ACC112 (cell line): Measurements from ENCODE around the gene PLA2G4B.

Experiments
- H2AFZ ChIP-seq: fragments of 200-600 bp; sonication (generic); one replicate; pipeline ENCODE4 v1.6.0; 2017; ENCODE audit warnings: antibody characterized with exemption, low read length; ENCODE audit not compliant: unreplicated experiment
- H3K27ac ChIP-seq: fragments of 200-600 bp; sonication (generic); 2 replicates; pipeline ENCODE4 v1.5.1; 2014; ENCODE audit warnings: low read depth, mild to moderate bottlenecking, antibody characterized with exemption, low read length, moderate library complexity
- H3K27me3 ChIP-seq: fragments of 200-600 bp; sonication (generic); 2 replicates; pipeline ENCODE4 v1.6.1; 2014; ENCODE audit warnings: mild to moderate bottlenecking, antibody characterized with exemption, low read length, moderate library complexity, mixed read lengths; ENCODE audit not compliant: insufficient read depth
- H3K36me3 ChIP-seq: fragments of 200-600 bp; sonication (generic); 2 replicates; pipeline ENCODE4 v1.6.1; 2016; ENCODE audit warnings: mild to moderate bottlenecking, antibody characterized with exemption, low read length, moderate library complexity, mixed read lengths; ENCODE audit not compliant: insufficient read depth
- H3K4me1 ChIP-seq: fragments of 200-600 bp; sonication (generic); one replicate; pipeline ENCODE4 v1.6.1; 2016; ENCODE audit warnings: low read length, mixed read lengths; ENCODE audit not compliant: insufficient read depth, unreplicated experiment, control insufficient read depth
- H3K4me3 ChIP-seq: fragments of 200-600 bp; sonication (generic); 2 replicates; pipeline ENCODE4 v1.5.1; 2014; ENCODE audit warnings: mild to moderate bottlenecking, low read depth, low read length
- H3K79me2 ChIP-seq: fragments of 200-600 bp; sonication (generic); one replicate; pipeline ENCODE4 v1.6.0; 2016; ENCODE audit warnings: low read length; ENCODE audit not compliant: control insufficient read depth, unreplicated experiment, insufficient read depth

Gene PLA2G4B, protein sequence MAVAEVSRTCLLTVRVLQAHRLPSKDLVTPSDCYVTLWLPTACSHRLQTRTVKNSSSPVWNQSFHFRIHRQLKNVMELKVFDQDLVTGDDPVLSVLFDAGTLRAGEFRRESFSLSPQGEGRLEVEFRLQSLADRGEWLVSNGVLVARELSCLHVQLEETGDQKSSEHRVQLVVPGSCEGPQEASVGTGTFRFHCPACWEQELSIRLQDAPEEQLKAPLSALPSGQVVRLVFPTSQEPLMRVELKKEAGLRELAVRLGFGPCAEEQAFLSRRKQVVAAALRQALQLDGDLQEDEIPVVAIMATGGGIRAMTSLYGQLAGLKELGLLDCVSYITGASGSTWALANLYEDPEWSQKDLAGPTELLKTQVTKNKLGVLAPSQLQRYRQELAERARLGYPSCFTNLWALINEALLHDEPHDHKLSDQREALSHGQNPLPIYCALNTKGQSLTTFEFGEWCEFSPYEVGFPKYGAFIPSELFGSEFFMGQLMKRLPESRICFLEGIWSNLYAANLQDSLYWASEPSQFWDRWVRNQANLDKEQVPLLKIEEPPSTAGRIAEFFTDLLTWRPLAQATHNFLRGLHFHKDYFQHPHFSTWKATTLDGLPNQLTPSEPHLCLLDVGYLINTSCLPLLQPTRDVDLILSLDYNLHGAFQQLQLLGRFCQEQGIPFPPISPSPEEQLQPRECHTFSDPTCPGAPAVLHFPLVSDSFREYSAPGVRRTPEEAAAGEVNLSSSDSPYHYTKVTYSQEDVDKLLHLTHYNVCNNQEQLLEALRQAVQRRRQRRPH

DNA sequence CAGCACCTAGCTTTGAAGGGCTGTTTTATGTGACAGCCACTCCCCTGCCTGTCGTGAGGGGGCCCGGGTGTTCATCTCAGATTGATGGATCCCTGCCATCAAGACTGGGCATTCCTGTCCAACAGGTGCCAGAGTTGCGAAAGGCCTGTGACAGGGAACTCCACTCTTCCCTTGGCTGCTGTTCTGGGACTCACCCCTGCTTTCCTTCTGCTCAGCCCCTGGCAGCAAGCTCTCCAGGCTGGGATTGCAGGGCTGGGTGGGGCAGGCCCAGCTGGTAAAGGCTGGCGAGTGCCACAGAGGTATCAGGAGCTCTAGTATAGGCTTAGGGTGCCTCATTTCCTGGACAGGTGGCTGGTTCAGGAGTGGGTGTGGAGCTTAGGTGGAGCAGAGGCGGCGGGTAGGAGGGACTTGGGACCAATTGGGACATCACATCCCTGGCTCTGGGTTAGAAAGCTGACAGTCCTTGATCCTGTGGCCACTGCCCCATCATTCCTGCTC lies at the start of gene PLA2G4B:
Gene PLA2G4B, plus strand, starts transcription at position 448 of the 498 bp plus-strand sequence. CDS start 67 bp downstream, outside the sequence.
- Histone ChIP-seq H3K4me1 (no peaks in the 10 kb centered on the region), H2AFZ (no peak within 1 kb of the TSS), H3K4me3 (no peak within 1 kb of the TSS), H3K27ac (no peak within 1 kb of the TSS), H3K27me3 (no peaks in the 10 kb centered on the region), H3K79me2 (no peaks in the 10 kb centered on the region), H3K36me3 (no peaks in the 10 kb centered on the region)

DNA sequence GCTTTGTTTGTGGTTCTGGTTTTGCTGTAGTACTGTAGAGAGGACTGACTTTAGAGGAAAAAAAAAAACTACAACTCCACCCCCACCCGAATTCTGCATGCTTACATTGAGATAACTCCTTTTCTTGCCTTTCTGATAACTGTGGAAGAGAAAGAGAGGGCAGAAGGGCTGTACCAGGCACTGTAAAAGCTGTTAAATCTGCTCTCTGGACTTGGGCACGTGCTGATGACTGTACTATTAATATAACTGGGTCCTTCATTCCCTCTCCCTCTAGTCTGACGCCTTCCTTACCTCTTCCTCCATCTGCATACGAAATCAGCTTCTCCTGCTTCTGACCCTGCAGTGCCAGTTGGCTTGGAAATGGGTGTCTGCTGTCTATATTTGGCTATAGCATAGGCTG lies 49.4 kb upstream of the PLA2G4B start:
- no peaks in the 10 kb centered on the region for H3K36me3 ChIP-seq
- H3K79me2 ChIP-seq, result peaks cover 41% of the 10 kb centered on the region
- H2AFZ ChIP-seq, result no peak overlapping the region
- H3K27ac ChIP-seq, result 0 out of 2 replicates have a peak overlapping the region, but pooled peaks have one; percentile 97
- H3K4me3 ChIP-seq, result no peak overlapping the region
- H3K27me3 ChIP-seq, result no peaks in the 10 kb centered on the region
- H3K4me1 ChIP-seq, result peaks cover 42% of the 10 kb centered on the region

DNA sequence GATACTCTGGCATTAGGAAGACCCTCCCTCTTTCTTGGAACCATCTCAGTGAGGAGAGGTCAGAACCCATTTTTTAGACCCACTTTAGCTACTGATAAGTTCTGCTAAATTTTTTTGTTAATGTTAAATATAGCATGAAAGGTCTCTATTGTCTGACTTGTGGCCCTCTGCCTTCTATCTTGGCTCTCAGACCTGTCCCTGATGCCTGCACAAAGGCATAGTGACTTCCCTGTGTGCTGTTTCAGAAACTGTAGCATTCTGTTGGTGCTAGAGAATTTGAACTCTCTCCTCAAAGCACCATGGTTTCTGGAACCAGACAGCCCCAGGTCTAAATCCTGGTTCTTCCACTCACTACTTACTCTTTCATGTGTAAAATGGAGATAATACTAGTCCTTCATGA lies 49.0 kb upstream of the PLA2G4B start:
- H3K79me2 ChIP-seq, result peaks cover 41% of the 10 kb centered on the region
- H3K27ac ChIP-seq, result peak overlapping the region; percentile 97

DNA sequence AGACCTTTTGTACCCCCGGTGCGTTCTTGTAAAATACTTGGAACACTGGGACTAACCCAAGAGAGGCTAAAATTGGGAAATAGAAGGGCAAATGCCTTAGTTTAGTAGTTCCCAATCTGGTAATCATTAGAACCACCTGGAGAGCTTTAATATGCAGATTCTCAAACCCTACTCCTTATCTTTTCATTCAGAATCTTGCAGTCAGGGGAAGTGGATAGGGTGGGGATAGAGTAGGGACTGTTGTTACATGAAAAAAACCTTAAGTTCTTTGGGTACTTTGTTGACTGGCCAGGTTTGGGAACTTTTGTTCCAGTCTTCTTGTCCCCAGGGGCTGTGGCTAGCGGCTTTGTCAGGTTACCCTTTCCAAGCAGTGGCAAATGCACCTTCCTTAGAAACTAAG lies 48.5 kb upstream of the PLA2G4B start:
- Histone ChIP-seq H3K4me1 (peaks cover 42% of the 10 kb centered on the region), H3K79me2 (peaks cover 39% of the 10 kb centered on the region), H3K4me3 (no peak overlapping the region), H3K27ac (peak overlapping the region; percentile 97), H3K27me3 (no peaks in the 10 kb centered on the region), H2AFZ (no peak overlapping the region), H3K36me3 (no peaks in the 10 kb centered on the region)

More for the DNA sequence above, 49.0 kb upstream of the PLA2G4B start:
- no peaks in the 10 kb centered on the region for H3K27me3 ChIP-seq
- H3K4me3 ChIP-seq, result no peak overlapping the region
- no peaks in the 10 kb centered on the region for H3K36me3 ChIP-seq
- H3K4me1 ChIP-seq, result peaks cover 42% of the 10 kb centered on the region
- H2AFZ ChIP-seq, result no peak overlapping the region

DNA sequence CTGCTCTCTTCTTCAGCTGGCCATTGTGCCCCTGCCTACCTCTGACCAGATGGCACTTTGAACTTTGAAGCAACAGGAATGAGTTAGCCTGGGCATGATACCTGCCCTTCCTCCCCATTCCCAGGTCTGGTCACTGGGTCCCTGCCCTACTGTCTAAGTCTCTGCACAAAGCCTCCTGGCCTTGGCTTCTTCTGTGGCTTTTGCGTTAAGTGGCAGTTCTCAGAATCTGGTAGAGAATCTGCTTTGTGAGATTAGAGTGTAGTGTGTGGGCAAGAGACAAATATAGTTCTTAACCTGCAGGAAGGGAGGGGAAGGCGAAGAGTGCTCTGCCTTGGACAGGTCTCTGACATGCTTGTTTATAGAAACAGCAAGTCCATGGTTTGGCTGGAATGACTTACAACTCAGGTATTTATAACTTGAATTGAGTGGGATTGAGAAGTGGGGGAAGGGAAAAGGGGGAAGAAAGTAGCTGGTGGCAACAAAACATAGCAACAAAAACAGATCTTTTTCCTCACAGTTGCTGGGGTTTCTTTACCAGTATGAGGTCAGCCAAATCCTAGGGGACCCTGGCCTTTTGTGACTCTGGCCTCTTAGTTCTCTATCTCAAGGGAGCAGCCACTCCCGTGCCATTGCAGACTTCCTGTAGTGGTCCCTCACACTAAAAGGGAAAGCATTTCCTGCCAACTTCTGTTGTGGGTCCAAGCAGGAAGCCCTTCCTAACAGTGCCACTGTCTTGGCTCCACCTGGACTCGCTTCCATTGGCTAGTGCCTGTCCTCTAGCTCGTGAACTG lies 47.7 kb upstream of the PLA2G4B start:
- Histone ChIP-seq H3K27me3 (no peaks in the 10 kb centered on the region), H3K79me2 (peaks cover 37% of the 10 kb centered on the region), H3K27ac (peak overlapping the region; percentile 97), H2AFZ (no peak overlapping the region), H3K36me3 (no peaks in the 10 kb centered on the region), H3K4me1 (peaks cover 45% of the 10 kb centered on the region), H3K4me3 (peak overlapping the region; percentile 48; the same call in 1 of the 2 replicates)

DNA sequence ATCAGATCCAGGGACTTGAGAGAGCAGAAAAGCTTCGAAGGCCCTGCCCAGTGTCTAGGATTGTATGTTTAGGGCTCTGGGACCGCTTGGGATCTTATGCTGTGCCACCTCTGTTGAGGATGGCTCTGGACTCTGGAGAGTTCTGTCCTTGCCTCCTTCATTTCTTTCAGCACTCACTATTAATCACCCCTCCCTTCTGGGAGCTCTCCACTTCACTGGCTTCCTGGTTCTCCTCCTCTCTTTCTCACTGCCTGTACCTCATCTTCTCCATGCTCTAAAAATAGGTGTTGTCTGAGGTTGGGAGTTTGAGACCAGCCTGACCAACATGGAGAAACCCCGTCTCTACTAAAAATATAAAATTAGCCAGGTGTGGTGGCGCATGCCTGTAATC lies 47.1 kb upstream of the PLA2G4B start:
- Histone ChIP-seq H3K27me3 (no peaks in the 10 kb centered on the region), H3K27ac (peak overlapping the region; percentile 97), H3K36me3 (no peaks in the 10 kb centered on the region), H3K4me1 (peaks cover 51% of the 10 kb centered on the region), H3K4me3 (peak overlapping the region; percentile 48; the same call in 1 of the 2 replicates), H2AFZ (no peak overlapping the region), H3K79me2 (peaks cover 37% of the 10 kb centered on the region)

DNA sequence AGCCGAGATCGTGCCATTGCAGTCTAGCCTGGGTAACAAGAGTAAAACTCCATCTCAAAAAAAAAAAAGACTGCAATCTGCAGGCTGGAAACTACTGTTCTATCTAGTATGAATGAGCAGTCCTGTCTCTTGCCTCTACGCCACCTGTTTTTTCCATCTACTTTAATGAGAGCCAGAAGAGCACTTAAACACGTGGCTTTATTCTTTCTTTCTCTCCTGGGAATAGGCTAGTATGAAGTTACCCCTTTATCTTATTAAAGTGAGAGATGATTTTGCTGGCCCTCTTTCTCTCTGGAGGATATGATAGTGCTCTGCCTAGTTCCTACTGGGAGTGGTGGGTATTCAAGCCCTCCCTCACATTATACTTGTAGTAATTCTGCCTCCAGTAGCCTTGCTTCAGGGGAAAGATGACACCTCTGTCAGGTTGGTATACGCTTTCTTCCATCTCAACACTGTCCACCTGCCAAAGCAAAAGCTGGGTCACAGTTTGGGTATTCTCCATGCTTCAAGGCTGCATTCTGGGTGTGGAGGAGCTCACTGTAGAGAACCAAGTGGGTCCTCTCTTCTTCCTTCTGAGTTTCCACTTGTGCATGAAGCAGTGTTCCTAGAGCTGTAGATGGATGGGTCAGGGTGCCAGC lies 46.5 kb upstream of the PLA2G4B start:
- Histone ChIP-seq H3K4me3 (no peak overlapping the region), H3K79me2 (peaks cover 40% of the 10 kb centered on the region), H3K36me3 (no peaks in the 10 kb centered on the region), H2AFZ (no peak overlapping the region), H3K27ac (peak overlapping the region; percentile 97), H3K4me1 (peaks cover 57% of the 10 kb centered on the region), H3K27me3 (no peaks in the 10 kb centered on the region)

DNA sequence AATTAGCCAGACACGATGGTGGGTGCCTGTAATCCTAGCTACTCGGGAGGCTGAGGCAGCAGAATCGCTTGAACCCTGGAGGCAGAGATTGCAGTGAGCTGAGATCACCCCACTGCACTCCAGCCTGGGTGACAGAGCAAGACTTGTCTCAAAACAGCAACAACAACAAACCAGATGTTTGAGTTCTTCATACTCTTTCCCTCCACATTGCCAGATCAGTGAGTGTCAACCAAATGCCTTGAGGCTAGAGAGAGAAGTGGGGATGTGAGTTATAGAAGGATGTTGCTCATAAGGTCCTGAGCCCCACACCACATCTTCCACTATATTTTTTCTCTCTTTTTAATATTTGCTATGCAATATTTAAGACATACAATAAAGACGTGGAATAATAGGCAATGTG lies 44.6 kb upstream of the PLA2G4B start:
- Histone ChIP-seq H3K27ac (no peak overlapping the region), H3K4me1 (peaks cover 62% of the 10 kb centered on the region), H3K79me2 (peaks cover 43% of the 10 kb centered on the region), H3K27me3 (no peaks in the 10 kb centered on the region), H2AFZ (no peak overlapping the region), H3K36me3 (no peaks in the 10 kb centered on the region), H3K4me3 (no peak overlapping the region)

DNA sequence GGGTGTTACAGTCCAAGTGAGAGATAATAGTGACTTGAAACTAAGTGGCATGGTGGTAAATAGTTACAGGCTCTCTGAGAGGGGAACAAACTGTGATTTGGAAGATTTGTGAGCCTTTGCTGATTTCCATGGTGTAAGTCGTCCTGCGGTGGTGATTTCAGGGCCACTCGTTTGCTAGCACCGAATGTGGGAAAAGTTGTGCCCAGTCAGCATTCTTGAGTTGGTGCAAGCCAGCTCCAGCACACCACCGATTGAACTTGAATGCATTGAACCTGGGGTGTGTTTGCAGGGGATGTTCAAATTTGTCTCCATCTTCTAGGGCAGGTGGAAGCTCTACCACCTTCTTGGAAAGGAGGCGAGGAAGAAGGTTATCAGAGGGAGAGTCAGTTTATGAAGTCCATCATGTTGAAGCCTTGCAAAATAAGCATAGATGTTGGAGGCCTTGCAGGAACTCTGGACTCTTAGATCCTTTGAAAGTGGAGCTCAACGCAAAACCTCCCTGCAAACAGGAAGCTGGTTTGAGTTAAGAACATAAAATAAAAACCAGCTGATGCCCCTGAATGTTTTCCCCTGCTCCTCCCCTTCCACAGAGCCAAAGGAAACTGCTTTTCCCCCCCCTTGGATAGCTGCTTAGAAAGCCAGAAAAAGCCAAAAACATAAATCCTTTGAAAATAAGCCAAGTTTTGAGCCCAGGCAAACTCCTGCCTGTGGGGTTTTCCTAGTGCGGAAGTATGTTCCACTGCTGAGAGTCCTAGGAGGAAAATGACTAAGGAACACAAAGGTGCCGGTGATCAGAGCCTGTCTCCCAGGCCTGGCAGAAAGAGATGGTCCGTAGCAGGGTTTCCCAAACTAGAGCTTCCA lies 42.4 kb upstream of the PLA2G4B start:
- Histone ChIP-seq H3K4me1 (peaks cover 49% of the 10 kb centered on the region), H3K4me3 (peak overlapping the region; percentile 35; the same call in 1 of the 2 replicates), H3K27me3 (no peaks in the 10 kb centered on the region), H3K79me2 (peaks cover 32% of the 10 kb centered on the region), H3K27ac (peak overlapping the region; percentile 63), H2AFZ (no peak overlapping the region), H3K36me3 (peaks cover 8% of the 10 kb centered on the region; the same call in 1 of the 2 replicates)
